ENCODE data around the gene PLPPR1.

PLPPR1 gene

DNA sequence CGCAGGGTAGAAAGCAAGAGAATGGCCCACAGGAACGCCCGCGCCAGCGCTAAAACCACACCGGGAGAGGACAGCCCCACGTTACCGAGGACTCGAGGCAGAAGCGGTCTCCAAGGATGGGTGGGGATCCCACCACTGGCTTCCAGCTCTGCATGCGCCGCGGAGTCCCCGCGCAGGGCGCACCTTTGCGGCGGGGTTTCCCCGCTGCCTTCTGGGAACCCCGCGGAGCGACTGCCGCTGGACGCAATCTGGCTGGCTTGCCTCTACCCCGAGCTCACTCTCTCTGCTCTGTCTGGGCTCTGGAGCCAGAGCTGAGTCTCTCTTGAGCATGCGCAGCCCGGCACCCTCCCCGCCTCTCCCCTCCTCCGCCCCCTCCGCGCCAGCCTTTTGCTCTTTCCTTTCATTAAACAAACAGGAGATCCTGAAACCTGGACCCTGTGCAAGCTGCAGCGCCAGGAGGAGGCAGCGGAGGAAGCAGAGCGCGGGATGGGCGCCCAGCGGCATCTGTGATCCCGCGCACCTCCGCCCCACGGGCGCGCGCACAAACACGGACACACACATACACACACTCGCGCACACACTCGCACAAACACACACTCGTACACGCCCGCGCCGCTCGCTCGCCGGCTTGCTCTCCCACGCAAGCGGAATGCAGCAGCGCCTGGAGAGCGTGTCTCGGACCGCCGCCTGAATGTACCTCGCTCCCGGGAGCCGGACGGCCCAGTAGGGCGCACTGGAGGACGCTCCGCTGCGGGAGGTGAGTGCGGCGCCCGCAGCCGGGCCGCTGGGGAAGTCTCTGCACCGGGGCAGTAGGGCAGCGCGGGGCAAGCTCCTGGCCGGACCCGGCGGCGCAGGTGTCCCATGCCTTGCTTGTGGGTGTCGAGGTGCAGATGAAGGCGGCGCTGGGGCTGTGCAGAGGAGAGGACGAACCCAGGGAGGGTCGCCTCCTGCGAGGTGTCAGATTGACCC, at the start of gene PLPPR1:
PLPPR1 (plus strand) TSS at position 382 of the 969 bp plus-strand sequence.
- no peak for TF ChIP-seq CTCF (IDR thresholded peaks at IDR 0.05; ENCODE audit: low read depth, low read length)
- no peak for DNase-seq (ENCODE audit: extremely low read depth, low read depth)

DNA sequence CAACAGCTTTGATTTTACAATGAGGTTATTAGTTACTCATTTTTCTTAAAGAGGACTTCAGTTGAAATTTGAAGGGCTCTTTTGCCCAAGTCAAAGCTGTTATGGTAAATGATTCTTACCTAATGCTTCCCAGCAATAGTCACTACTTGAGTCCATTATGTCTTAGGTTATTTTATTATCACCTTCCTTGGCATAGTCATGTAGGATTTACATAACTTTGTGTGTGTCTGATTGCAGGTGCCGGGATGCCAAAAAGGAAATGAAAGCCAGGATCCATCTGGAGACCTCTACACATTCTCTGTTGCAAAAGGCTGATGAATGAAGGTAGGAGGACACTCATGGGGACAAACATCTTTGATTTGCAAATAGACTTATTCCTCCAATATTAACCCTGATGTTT, 38.8 kb upstream of the PLPPR1 start:
- DNase-seq (ENCODE audit: extremely low read depth, low read depth) = no peak
- no peak for TF ChIP-seq CTCF (IDR thresholded peaks at IDR 0.05; ENCODE audit: low read depth, low read length)

GRCh38 chr9:100990605-100991381, 37.7 kb upstream of the PLPPR1 start:
- no peak for TF ChIP-seq CTCF (IDR thresholded peaks at IDR 0.05; ENCODE audit: low read depth, low read length)
- no peak for DNase-seq (ENCODE audit: extremely low read depth, low read depth)

DNA sequence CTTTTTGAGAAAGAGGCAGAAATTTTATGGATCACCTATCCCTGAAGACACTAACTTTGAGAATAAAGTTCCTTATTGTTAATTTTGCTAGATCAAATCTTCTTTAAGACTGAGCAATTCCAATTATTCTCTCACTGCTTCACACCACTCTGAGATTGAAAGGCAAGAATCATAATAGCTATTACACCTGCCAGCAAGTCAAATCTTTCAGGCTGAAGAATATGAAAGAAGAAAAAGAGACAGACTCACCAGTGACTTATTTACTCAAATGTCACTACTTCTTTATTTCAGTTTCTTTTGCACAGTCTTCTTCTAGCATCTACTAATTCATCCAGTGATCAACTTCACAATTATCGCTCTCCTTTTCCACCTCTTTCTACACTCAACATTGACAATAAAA, 35.9 kb upstream of the PLPPR1 start:
- DNase-seq (ENCODE audit: extremely low read depth, low read depth) = no peak
- TF ChIP-seq CTCF (IDR thresholded peaks at IDR 0.05; ENCODE audit: low read depth, low read length) = no peak

GRCh38 chr9:100999906-101000544, 28.5 kb upstream of the PLPPR1 start:
- DNase-seq (ENCODE audit: extremely low read depth, low read depth) = no peak
- TF ChIP-seq CTCF (IDR thresholded peaks at IDR 0.05; ENCODE audit: low read depth, low read length) = no peak

DNA sequence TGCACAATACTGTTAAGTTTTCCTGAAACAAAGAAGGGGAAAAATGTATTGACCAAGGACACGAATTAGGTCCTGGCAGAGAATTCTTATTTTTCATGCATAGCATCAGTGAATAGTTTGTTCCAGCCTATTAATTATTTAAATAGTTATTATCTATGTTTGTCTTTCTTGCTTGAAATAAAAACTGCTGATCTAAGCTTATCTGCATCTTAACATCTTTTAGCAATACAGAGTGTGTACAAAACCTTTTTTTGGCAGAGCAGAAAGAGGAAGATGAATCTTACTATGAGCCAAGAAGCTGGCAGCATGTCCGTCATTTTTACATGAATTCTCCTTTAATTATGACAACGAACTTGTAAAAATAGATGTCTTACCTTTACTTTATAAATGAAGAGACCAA, 23.3 kb upstream of the PLPPR1 start:
- no peak for TF ChIP-seq CTCF (IDR thresholded peaks at IDR 0.05; ENCODE audit: low read depth, low read length)
- DNase-seq (ENCODE audit: extremely low read depth, low read depth) = no peak
